HL-60 (cell line): ENCODE results near the gene PIK3CD.
A peak's percentile ranks its signal among the peaks of the same experiment; 100 is the strongest.

Experiments used
- GABPA ChIP-seq: IDR thresholded peaks from 2 replicates; pipeline ENCODE4 v1.6.1; 2012; ENCODE audit warnings: low read depth
- POLR2AphosphoS5 ChIP-seq: IDR thresholded peaks from 2 replicates; pipeline ENCODE4 v1.6.1; 2012; ENCODE audit warnings: low read depth
- TF ChIP-seq, protein P1 (sequence below): IDR thresholded peaks from one replicate; pipeline ENCODE4 v1.5.1; 2011; ENCODE audit warnings: low read length, control low read depth, inconsistent platforms; ENCODE audit not compliant: insufficient read depth
- TF ChIP-seq, protein P2 (sequence below): IDR thresholded peaks from 2 replicates; pipeline ENCODE4 v1.6.1; 2012; ENCODE audit warnings: low read depth; ENCODE audit not compliant: insufficient replicate concordance

DNA sequence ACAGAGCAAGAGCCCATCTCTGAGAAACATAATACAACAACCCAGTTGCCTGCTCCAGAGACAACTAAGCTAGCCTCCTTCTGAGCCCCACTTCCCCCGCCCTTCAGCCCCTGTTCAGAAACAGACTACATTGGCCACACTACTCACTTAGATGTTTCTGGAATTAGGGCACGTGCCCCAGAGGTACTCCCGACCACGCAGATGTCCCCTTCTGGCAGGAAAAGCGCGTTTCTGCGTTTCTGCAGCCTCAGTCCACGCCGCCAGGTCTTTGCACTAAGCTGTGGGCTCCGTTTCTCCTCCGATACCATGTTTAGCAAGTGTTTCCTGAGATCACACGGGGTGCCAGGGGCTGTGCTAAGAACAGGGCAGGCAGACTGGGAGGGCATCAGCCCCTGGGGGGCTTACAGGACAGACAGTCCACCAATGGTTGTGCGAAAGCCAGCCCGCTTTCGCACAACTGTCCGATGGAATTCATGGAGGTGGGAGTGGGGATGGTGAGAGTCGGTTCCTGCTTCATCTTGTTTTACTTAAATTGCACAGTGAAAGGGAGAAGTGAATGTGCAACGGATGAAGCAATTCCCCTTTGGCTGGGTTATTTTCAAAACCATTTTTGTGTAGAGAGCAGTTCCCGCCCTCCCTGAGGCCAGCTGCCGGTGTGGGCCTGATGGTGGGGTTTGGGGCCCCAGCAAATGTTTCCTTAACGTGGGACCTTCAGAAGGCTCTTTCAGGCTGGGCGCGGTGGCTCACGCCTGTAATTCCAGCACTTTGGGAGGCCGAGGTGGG lies 2.7 kb downstream of the PIK3CD start:
- TF ChIP-seq, protein P1, sequence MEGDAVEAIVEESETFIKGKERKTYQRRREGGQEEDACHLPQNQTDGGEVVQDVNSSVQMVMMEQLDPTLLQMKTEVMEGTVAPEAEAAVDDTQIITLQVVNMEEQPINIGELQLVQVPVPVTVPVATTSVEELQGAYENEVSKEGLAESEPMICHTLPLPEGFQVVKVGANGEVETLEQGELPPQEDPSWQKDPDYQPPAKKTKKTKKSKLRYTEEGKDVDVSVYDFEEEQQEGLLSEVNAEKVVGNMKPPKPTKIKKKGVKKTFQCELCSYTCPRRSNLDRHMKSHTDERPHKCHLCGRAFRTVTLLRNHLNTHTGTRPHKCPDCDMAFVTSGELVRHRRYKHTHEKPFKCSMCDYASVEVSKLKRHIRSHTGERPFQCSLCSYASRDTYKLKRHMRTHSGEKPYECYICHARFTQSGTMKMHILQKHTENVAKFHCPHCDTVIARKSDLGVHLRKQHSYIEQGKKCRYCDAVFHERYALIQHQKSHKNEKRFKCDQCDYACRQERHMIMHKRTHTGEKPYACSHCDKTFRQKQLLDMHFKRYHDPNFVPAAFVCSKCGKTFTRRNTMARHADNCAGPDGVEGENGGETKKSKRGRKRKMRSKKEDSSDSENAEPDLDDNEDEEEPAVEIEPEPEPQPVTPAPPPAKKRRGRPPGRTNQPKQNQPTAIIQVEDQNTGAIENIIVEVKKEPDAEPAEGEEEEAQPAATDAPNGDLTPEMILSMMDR: no peak
- TF ChIP-seq POLR2AphosphoS5 (peak; percentile 23), GABPA (no peak)
- TF ChIP-seq, protein P2, sequence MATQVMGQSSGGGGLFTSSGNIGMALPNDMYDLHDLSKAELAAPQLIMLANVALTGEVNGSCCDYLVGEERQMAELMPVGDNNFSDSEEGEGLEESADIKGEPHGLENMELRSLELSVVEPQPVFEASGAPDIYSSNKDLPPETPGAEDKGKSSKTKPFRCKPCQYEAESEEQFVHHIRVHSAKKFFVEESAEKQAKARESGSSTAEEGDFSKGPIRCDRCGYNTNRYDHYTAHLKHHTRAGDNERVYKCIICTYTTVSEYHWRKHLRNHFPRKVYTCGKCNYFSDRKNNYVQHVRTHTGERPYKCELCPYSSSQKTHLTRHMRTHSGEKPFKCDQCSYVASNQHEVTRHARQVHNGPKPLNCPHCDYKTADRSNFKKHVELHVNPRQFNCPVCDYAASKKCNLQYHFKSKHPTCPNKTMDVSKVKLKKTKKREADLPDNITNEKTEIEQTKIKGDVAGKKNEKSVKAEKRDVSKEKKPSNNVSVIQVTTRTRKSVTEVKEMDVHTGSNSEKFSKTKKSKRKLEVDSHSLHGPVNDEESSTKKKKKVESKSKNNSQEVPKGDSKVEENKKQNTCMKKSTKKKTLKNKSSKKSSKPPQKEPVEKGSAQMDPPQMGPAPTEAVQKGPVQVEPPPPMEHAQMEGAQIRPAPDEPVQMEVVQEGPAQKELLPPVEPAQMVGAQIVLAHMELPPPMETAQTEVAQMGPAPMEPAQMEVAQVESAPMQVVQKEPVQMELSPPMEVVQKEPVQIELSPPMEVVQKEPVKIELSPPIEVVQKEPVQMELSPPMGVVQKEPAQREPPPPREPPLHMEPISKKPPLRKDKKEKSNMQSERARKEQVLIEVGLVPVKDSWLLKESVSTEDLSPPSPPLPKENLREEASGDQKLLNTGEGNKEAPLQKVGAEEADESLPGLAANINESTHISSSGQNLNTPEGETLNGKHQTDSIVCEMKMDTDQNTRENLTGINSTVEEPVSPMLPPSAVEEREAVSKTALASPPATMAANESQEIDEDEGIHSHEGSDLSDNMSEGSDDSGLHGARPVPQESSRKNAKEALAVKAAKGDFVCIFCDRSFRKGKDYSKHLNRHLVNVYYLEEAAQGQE: no peak
